ENCODE data around the gene DAO.

DAO gene

DNA sequence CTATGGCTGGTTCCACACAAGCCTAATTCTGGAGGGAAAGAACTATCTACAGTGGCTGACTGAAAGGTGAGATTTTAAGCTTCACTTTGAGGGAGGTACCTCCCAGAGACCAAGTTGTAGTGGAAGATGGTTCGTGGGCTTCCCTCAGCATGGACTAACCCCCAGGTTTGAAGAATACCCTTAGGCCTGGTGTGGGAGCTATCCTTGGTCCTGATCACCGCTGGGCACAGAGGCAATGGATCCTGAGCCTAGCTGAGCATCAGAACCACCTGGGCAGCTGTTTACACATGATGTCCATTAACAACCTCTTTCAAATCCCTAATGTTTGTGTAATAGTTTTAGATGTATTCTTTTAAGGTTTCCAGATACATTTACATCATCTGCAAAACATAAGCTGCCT is 10.3 kb downstream of the DAO start:
- no peak overlapping the region for H3K4me3 ChIP-seq (ENCODE audit: low read depth, low read length)
- peak; percentile 41 for DNase-seq (ENCODE audit: low read depth)
- TF ChIP-seq MYC (IDR thresholded peaks at IDR 0.05; ENCODE audit: low read depth, low read length) (no peak), POLR2A (IDR thresholded peaks at IDR 0.05; ENCODE audit: extremely low read depth, insufficient read length) (no peak)
- TF ChIP-seq, protein P1, sequence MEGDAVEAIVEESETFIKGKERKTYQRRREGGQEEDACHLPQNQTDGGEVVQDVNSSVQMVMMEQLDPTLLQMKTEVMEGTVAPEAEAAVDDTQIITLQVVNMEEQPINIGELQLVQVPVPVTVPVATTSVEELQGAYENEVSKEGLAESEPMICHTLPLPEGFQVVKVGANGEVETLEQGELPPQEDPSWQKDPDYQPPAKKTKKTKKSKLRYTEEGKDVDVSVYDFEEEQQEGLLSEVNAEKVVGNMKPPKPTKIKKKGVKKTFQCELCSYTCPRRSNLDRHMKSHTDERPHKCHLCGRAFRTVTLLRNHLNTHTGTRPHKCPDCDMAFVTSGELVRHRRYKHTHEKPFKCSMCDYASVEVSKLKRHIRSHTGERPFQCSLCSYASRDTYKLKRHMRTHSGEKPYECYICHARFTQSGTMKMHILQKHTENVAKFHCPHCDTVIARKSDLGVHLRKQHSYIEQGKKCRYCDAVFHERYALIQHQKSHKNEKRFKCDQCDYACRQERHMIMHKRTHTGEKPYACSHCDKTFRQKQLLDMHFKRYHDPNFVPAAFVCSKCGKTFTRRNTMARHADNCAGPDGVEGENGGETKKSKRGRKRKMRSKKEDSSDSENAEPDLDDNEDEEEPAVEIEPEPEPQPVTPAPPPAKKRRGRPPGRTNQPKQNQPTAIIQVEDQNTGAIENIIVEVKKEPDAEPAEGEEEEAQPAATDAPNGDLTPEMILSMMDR (IDR thresholded peaks at IDR 0.05; ENCODE audit: low read depth, low read length), result no peak
- TF ChIP-seq, protein P2, sequence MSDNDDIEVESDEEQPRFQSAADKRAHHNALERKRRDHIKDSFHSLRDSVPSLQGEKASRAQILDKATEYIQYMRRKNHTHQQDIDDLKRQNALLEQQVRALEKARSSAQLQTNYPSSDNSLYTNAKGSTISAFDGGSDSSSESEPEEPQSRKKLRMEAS (IDR thresholded peaks at IDR 0.05; ENCODE audit: low read depth, low read length), result no peak

DNA sequence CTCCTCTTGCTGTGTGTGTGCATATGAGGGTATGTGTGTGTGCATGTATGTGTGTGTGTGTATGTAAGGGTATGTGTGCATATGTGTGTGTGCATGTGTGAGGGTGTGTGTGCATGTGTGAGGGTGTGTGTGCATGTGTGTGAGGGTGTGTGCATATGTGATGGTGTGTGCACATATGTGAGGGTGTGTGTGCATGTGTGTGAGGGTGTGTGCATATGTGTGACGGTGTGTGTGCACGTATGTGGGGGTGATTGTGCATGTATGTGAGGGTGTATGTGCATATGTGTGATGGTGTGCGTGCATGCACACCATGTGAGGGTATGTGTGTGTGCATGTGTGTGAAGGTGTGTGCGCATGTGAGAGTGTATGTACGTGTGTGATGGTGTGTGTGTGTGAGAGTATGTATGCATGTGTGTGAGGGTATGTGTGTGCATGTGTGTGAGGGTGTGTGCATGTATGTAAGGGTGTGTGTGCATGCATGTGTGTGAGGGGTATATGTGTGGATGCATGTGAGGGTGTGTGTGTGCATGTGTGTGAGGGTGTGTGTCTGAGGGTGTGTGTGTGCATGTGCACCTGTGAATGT is 15.4 kb downstream of the DAO start:
- no peak overlapping the region for H3K4me3 ChIP-seq (ENCODE audit: low read depth, low read length)
- TF ChIP-seq, protein P2 (IDR thresholded peaks at IDR 0.05; ENCODE audit: low read depth, low read length), result no peak
- TF ChIP-seq, protein P1 (IDR thresholded peaks at IDR 0.05; ENCODE audit: low read depth, low read length), result no peak
- TF ChIP-seq POLR2A (IDR thresholded peaks at IDR 0.05; ENCODE audit: extremely low read depth, insufficient read length), result no peak
- TF ChIP-seq MYC (IDR thresholded peaks at IDR 0.05; ENCODE audit: low read depth, low read length), result no peak
- no peak for DNase-seq (ENCODE audit: low read depth)

DNA sequence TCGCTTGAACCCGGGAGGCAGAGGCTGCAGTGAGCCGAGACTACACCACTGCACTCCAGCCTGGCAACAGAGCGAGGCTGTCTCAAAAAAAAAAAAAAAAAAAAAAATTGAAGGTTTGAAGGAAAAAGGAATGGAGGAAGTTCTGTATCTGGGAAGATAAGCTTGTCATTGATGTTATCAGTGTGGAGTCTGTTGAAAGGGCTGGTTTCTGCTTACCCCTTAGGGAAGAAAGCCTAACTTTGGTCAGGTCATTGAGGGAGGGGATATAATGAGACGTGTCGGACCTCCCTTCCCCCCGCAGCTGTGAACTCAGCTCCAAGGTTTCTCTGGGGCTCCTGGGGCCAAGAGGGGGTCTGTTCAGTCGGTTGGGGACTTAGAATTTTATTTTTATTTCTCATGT is 16.4 kb downstream of the DAO start:
- TF ChIP-seq POLR2A (IDR thresholded peaks at IDR 0.05; ENCODE audit: extremely low read depth, insufficient read length), result no peak
- TF ChIP-seq, protein P1 (IDR thresholded peaks at IDR 0.05; ENCODE audit: low read depth, low read length), result no peak
- TF ChIP-seq MYC (IDR thresholded peaks at IDR 0.05; ENCODE audit: low read depth, low read length), result no peak
- TF ChIP-seq, protein P2 (IDR thresholded peaks at IDR 0.05; ENCODE audit: low read depth, low read length), result no peak
- no peak overlapping the region for H3K4me3 ChIP-seq (ENCODE audit: low read depth, low read length)
- peak; percentile 63 for DNase-seq (ENCODE audit: low read depth)

DNA sequence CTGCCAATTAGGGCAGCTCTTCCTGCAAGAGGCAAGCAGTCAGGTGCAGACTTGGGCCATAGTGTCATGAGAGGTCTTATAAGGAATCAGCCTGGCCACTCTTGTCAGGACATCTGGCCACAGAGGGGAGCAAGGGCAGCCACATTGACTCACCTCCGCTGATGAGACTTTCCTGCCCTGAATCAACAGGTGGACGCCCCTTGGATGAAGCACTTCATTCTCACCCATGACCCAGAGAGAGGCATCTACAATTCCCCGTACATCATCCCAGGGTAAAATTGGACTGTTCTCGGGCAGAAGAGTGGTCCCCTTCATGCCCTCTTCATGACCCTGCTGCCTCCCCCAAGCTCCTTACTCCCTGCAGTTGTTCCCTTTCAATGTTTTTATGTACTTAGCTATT is 16.9 kb downstream of the DAO start:
- no peak for DNase-seq (ENCODE audit: low read depth)

DNA sequence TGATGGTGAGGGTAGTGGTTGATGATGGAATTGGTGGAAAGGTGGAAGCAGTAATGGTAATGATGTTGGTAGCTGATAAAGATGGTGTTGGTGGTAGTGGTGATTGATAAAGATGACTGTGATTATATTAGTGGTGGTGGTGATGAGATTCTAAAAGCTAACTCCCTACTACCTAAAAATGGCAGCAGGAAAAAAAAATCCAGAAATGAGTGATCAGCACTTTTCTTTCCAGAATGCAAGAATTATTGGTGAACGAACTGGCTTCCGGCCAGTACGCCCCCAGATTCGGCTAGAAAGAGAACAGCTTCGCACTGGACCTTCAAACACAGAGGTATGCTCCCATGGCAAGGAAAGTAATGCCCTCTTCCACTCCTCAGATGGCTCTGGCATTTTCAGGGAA is 19.3 kb downstream of the DAO start:
- DNase-seq (ENCODE audit: low read depth), result no peak
- no peak for TF ChIP-seq MYC (IDR thresholded peaks at IDR 0.05; ENCODE audit: low read depth, low read length)
- TF ChIP-seq, protein P2 (IDR thresholded peaks at IDR 0.05; ENCODE audit: low read depth, low read length), result no peak
- TF ChIP-seq, protein P1 (IDR thresholded peaks at IDR 0.05; ENCODE audit: low read depth, low read length), result no peak
- TF ChIP-seq POLR2A (IDR thresholded peaks at IDR 0.05; ENCODE audit: extremely low read depth, insufficient read length), result no peak
- no peak overlapping the region for H3K4me3 ChIP-seq (ENCODE audit: low read depth, low read length)

More for the DNA sequence above, 16.9 kb downstream of the DAO start:
- H3K4me3 ChIP-seq (ENCODE audit: low read depth, low read length), result no peak overlapping the region
- TF ChIP-seq, protein P1 (IDR thresholded peaks at IDR 0.05; ENCODE audit: low read depth, low read length), result no peak
- no peak for TF ChIP-seq MYC (IDR thresholded peaks at IDR 0.05; ENCODE audit: low read depth, low read length)
- TF ChIP-seq POLR2A (IDR thresholded peaks at IDR 0.05; ENCODE audit: extremely low read depth, insufficient read length), result no peak
- TF ChIP-seq, protein P2 (IDR thresholded peaks at IDR 0.05; ENCODE audit: low read depth, low read length), result no peak
